Ovary (tissue), 3 donors: ENCODE measurements around the gene PTPRA.

Experiments used
- EP300 ChIP-seq: sonication (generic); formaldehyde crosslinking; IDR thresholded peaks from one replicate; pipeline ENCODE4 v1.6.1; 2017; ENCODE audit warnings: antibody characterized with exemption
- POLR2A ChIP-seq: fragments of 450-650 bp; IDR thresholded peaks from one replicate; pipeline ENCODE4 v1.6.1; 2017; ENCODE audit warnings: antibody characterized with exemption, mild to moderate bottlenecking, moderate library complexity
- TF ChIP-seq, protein P1 (sequence below), 3 donors: fragments of 450-650 bp in 2 of 3; fragments of 200-600 bp in 1 of 3; IDR thresholded peaks; one replicate each; pipeline versions ENCODE4 v1.5.1 to v1.8.0; 2016 to 2022; ENCODE audit warnings: antibody characterized with exemption in 3 of 3, mild to moderate bottlenecking in 1 of 3
- donor health status: DM: no; HTN: no; CAD: no.

DNA sequence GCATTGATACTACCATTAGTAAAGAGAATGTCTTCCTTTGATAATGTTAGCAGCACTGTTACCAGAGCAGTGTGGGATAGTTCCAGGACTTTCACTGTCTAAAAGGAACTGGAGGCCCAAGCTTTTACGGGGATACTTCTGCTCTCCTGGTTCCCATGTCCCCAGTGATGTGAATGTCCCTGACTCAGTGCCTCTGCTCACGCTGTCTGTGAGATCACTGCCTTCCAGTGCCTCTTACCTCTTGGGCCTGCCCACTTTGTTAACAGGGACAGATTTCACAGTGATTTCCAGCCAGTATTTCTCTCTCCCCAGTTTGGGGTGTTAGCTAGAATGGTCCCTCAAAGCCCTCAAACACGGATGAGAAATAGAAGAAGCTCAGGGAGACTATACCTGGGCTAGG, 14.4 kb downstream of the PTPRA start:
- TF ChIP-seq EP300 (no peak), POLR2A (no peak)
- TF ChIP-seq, protein P1, sequence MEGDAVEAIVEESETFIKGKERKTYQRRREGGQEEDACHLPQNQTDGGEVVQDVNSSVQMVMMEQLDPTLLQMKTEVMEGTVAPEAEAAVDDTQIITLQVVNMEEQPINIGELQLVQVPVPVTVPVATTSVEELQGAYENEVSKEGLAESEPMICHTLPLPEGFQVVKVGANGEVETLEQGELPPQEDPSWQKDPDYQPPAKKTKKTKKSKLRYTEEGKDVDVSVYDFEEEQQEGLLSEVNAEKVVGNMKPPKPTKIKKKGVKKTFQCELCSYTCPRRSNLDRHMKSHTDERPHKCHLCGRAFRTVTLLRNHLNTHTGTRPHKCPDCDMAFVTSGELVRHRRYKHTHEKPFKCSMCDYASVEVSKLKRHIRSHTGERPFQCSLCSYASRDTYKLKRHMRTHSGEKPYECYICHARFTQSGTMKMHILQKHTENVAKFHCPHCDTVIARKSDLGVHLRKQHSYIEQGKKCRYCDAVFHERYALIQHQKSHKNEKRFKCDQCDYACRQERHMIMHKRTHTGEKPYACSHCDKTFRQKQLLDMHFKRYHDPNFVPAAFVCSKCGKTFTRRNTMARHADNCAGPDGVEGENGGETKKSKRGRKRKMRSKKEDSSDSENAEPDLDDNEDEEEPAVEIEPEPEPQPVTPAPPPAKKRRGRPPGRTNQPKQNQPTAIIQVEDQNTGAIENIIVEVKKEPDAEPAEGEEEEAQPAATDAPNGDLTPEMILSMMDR (IDR thresholded peaks at IDR 0.05), result no peak
